ENCODE results near the gene BMPR1A.

DNA sequence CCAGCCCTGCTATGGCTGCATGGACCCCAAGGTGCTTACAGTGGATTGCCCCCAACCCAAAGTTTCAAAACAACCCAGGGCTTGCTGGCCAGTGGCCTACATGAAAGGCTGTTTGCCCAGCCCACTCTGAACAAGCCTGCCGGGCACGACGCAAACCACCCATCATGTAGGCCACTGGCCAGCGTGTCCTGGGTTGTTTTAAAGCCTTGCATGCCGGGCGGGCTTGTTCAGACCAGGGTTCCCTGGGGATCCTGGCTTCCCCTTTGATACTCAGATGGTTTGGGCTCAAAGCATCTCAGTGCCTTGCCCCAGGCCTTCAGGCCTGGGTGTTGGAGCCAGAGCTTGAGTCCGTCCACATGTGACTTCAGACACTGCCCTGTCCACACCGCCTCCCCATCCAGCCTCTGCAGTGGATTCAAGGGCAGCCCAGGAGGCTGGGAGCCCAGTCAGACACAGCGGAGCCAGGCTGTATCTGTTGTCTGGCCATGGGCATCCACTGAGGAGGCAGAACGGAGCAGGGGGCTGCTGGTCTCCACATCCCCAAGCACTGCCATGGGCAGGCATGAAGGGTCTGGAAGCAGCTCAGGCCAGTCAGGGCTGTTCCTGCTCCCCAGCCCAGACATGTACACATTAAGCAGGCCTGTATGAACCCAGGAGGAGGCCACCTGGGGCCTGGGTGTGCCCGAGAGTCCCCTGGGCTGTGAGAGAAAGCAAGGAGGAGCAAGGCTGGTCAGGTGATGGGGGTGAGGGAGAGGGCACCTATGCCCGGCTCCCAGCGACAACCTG, 207.8 kb downstream of the BMPR1A start:
- TF ChIP-seq, protein P1, sequence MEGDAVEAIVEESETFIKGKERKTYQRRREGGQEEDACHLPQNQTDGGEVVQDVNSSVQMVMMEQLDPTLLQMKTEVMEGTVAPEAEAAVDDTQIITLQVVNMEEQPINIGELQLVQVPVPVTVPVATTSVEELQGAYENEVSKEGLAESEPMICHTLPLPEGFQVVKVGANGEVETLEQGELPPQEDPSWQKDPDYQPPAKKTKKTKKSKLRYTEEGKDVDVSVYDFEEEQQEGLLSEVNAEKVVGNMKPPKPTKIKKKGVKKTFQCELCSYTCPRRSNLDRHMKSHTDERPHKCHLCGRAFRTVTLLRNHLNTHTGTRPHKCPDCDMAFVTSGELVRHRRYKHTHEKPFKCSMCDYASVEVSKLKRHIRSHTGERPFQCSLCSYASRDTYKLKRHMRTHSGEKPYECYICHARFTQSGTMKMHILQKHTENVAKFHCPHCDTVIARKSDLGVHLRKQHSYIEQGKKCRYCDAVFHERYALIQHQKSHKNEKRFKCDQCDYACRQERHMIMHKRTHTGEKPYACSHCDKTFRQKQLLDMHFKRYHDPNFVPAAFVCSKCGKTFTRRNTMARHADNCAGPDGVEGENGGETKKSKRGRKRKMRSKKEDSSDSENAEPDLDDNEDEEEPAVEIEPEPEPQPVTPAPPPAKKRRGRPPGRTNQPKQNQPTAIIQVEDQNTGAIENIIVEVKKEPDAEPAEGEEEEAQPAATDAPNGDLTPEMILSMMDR (conservative IDR thresholded peaks at IDR 0.05; ENCODE audit: low read length): no peak
- TF ChIP-seq EZH2phosphoT487 (IDR thresholded peaks at IDR 0.05; ENCODE audit: borderline replicate concordance, low read depth, low read length): no peak

Data from OCI-LY7 (cell line).